Activated naive CD8-positive, alpha-beta T cell treated with anti-CD3 and anti-CD28 coated beads, Interleukin-2, amount 50 U/mL, for 16 hours (primary cell): ENCODE results near the gene EIF2B5.
"Not testable (repeated sequence)": the region's sequence is repeated elsewhere in the genome, so short reads cannot be mapped to it uniquely, and the experiment has no call there.

Experiments
- DNase-seq: peaks from one replicate; pipeline ENCODE4 v3.0.0-alpha.2; 2020; ENCODE audit warnings: low read depth, low spot score

EIF2B5 gene

DNA sequence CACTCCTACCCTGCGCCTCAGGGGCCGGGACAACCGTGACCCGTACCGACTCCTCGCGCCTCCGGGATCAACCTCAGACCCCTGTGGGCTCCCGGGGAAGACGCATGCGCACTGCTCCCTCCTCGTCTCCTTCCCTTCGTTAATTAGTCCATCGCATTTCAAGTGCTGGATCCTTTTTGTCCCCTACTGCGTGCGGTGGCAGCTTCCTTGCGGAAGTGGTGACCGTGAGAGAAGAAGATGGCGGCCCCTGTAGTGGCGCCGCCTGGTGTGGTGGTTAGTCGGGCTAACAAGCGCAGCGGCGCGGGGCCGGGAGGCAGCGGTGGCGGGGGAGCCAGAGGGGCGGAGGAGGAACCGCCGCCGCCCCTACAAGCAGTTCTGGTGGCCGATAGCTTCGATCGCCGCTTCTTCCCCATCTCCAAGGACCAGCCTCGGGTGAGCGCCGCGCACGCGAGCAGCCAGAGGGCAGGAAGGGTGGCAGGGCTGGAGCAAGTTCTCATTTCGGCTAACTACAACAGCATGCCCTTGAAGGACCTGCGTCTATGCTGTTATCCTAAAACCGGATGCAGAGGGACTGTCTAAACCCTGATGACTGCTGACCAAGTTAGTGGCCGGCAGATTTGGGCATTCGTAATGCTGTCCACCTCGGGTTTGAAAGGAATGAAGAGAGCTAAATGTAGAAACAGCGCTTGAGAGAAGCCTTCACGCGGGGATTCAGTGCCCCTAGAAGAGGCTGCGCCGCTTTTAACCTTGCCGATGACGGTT is at the start of gene EIF2B5:
Gene EIF2B5 (plus strand): TSS at position 210 of the 762 bp plus-strand sequence. CDS start 28 bp downstream, at position 238.
- peak; percentile 66 for DNase-seq

DNA sequence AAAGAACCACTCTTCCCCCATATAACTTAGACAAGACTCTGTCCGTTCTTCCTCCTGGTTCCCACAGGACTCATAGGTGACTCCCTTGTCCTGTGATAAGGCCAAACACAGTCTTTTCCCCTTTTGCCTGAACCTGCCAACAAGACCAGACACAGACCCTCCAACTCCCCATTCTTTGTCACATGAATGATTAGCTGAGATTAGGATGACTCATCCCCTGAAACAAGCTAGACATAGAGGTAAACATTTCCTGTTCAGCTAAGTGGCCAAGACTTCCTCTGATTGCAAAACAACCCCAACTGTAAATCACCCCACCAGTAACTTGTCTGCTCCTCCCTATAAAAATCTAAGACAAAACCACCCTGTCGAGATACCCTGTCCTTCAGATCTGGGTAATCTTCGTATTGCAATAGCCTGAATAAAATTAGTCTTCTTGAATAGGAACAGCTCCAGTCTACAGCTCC is 49.7 kb upstream of the EIF2B5 start:
- DNase-seq, result no peak

DNA sequence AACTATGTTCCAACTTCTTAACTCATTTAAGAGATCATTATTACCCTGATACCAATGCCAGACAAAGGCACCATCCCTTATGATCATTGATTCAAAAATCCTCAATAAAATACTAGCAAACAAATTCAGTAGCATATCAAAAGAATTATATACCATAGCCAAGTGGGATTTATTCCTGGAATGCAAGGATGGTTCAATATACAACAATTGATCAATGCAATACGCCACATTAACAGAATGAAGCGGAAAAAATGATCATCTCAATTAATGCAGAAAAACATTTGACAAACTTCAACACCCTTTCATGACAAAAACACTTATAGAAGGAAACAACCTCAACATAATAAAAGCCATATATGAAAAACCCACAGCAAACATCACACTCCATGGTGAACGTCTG is 43.0 kb upstream of the EIF2B5 start:
- no peak for DNase-seq

DNA sequence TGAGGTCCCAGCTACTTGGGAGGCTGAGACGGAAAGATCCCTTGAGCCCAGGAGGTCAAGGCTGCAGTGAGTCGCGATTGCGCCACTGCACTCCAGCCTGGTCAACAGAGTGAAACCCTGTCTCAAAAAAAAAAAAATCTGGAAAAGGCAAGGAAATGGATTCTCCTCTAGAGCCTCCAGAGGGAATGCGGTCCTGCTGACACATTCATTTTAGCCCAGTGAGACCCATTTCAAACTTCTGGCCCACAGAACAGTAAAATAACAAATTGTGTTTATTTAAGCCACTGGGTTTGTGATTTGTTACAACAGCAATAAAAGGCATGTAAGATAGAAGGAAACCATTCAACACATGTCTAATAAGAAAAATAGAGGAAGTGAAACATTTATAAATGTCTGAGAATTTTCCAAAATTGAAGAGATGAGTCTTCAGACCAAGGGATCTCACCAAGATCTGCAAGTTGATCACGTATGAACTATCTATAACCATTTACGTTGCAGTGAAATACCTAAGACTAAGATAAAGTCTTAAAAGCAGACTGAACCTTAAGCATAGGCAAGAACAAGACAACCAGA is 38.3 kb upstream of the EIF2B5 start, which contains the start of gene HTR3E:
Gene HTR3E (plus strand): TSS at position 254 of the 573 bp plus-strand sequence. CDS start 466 bp downstream, outside the sequence.
- no peak for DNase-seq

DNA sequence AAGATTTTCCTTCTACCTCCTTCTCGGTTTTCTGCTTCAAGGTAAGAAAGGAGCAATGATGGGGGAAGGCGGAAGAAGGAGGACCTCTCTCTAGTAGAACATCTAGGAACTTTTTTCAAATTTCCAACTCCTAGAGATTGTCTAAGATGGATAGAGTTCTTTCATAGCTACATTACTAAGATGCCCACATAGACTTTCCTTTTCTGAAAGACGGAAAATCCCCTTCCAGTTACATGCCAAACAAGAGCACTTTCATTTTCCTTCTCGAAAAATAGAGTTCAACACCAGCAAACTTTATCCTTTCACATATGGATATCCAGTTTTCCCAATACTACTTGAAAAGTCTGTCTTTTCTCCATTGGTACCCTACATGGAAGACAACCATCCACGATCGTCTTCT is 37.6 kb upstream of the EIF2B5 start:
- DNase-seq, result no peak

DNA sequence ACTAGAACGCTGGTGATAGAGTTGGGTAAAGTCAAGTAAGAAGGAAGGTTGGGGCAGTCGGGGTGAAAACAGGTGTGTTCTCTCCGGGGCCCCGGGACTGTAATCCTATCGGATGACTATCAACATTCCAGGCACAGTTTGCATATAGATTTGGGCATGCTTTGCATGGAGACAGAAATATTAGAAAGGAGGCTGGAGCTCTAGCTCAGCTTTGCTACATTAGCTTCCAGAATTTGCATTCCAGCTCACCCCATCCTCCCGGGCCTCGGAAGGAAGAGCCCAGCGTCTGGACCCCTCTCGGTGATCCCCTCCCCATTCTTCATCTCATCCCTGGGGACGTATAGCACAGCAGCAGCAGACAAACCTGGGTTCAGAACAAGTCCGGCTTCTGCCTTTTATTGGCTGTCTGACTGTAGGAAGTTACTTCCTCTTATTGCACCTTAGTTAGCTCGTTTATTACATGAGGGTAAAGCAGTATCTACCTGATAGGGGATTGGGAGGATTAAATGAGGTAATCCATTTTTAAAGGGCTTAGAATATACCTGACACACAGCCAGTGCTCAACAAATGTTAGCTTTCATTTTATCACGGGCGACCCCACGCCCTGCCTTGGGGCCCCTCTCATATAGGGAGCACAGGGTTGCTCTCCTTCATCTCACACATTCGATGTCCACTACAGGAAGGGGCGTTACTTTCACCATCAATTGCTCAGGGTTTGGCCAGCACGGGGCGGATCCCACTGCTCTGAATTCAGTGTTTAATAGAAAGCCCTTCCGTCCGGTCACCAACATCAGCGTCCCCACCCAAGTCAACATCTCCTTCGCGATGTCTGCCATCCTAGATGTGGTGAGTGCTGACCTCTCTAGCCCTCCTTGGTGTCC is 35.1 kb upstream of the EIF2B5 start:
- no peak for DNase-seq

DNA sequence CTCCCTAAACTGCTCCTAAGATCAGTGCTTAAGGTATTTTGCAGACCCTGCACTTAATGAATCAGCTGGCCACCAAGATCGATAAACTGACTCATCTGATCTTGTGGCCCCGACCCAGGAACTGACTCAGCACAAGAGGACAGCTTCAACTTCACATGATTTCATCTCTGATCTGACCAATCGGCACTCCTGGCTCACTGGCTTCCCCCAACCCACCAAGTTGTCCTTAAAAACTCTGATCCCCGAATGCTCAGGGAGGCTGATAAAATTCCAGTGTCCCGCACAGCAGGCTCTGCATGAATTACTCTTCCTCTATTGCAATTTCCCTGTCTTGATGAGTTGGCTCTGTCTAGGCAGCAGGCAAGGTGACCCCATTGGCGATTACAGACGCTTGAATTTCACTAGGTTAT is 24.8 kb upstream of the EIF2B5 start:
- no peak for DNase-seq

DNA sequence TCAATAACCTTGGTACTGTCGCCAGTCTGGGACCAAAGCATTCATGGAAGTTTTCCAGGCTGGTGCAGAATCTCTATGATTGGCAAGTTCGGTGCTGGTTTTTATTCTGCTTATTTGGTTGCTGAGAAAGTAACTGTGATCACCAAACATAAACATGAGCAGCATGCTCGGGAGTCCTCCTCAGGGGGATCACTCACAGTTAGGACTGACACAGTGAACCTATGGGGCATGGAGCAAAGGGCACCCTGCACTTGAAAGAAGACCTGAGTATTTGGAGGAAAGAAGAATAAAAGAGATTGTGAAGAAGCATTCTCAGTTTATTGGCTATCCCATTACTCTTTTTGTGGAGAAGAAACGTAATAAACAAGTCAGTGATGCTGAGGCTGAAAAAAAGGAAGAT is 19.1 kb upstream of the EIF2B5 start:
- DNase-seq, result no peak

DNA sequence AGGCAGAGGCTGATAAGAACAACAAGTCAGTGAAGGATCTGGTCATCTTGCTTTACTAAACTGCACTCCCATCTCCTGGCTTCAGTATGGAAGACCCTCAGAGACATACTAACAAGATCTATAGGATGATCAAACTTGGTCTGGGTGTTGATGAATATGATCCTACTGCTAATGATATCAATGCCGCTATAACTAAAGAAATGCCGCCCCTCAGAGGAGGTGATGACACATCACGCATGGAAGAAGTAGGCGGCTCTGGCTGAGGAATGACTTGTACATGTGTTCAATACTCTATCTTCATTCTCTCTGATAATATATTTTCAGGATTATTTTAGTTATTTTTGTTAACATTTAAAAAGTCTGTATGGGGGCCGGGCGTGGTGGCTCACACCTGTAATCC is 17.5 kb upstream of the EIF2B5 start:
- no peak for DNase-seq

DNA sequence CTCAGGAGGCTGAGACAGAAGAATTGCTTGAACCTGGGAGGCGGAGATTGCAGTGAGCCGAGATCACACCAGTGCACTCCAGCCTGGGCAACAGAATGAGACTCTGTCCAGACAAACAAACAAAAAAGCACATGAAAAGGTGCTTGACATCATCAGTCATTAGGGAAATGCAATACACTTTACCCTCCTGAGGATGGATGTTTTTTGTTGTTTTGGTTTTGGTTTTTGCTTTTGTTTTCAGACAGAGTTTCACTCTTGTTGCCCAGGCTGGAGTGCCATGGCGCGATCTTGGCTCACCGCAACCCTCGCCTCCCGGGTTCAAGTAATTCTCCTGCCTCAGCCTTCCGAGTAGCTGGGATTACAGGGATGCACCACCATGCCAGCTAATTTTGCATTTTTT is 14.1 kb upstream of the EIF2B5 start:
- not testable (repeated sequence) for DNase-seq

DNA sequence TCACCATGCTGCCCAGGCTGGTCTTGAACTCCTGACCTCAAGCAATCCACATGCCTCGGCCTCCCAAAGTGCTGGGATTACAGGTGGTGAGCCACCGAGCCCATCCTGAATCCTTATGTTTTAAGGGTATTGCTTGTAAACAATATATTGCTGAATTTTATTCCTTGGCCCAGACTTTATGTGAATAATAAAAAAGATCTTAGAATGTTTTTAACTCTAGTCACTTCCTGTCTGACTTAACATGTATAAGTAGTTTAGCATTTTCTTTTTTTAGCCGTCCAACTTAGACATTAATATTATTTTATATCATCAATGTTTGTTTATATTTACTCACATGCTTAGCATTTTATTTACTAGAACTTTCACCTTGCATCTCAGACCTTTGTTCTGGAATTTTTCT is 9.2 kb upstream of the EIF2B5 start:
- no peak for DNase-seq

DNA sequence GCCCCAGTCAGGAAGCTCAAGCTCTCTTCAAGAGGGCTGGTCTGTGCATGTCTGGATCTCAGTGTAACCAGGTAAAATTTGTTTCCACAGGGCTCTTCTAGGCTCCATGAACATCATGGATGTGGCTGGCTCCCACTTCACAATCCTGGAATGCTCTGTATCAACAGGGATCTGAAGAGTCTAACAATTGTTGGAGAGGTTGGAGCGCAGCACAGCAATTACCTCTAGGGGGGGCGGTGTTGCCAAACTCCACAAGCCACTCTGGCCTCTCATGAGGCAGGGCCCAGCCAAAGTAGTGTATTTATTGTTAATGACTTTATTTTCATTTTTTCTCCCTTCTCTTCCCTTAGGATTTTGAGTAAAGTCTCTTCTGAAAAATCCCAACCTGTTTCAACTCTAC is 6.1 kb upstream of the EIF2B5 start:
- DNase-seq, result no peak

DNA sequence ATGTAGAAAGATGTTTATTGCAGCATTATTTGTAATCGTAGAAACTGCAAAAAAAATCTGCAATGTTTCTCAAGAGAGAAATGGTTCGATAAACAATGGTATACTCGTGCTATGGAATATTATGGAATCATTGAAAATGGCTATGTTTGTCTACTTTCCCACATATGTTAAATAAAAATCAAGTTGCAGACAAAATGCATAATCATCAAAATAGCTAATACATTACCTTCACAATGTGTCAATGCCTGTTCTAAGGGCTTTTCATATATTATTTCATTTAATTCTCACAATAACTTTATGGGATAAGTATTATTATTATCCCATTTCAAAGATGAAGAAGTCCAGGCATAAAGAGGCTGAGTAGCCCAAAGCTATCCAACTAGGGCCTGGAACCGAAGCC is 2.2 kb upstream of the EIF2B5 start:
- no peak for DNase-seq

DNA sequence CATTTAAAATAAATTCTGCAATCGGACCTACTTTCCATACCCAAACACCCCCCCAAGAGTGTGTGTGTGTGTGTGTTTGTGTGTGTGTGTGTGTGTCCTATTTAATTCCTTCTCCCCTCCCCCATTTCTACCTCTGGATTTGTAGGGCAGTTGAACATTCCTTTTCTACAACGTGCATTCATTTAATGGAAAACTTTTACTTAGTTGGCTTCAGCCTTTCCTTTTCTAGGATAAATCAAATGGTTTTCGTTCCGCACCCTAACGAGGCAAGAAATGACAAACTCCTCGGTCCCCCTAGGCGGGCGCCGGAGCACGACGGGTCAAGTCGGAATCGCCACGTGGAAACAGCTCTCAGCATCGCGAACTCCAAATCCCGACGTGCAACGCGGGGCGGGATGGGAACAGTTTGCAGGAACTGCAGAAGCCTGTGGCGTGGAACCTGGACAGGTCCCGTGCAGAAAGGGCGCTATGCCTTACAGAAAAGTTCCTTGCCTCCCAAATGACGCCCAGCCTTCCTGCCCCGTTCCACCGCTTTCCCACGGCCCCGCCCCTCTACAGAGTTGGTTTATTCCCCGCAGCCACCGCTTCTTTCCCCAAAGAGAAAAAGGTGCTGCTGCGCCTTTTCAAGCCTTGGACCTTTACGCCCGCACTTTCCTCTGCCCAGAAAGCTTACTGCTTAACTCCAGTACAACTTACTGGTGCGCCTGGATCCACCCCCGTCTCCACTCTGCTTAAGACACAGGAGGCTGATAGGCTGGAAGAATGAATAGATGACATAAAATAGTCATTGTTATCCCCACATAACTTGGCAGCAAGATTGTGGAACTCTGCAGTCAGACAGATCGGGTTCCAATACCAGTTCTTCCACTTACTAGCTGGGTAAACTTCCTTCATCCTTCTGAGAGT is 1.1 kb upstream of the EIF2B5 start:
- DNase-seq, result no peak

DNA sequence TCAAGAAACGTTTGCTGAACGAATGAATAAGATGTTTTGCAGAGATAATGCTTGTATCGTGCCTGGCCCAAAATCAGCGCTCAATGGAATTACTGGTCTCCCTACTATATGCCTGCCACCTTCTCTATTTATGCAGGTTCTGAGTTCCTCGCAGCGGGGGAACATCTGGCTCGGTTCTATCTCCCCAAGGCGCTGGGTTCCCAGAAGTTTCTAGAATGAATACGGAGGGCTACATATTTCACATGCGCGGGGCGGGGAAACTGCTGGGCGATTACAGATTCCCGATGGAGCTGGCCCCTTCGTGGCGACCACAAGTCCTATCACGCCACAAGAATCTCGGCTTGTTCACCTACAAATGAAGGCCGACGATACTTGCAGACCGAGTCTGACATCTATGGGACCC is 411 bp upstream of the EIF2B5 start:
- DNase-seq, result no peak

DNA sequence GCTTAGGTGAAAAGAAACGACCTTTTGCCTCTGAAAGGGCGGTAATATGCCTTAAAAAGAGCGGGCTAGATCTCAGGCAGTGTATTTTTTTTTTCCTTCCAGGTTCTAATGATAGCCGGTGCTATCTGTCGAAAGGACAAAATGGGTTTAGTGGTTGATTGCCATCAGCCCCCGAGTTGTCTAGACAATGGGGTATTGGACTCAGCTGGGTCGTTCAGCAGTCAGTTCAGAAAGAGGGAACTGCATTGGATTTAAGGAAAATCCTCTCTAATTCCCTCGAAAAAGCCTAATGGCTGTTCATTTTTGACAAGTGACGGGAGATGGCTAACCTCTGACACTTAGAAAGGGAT is 728 bp downstream of the EIF2B5 start:
- no peak for DNase-seq

DNA sequence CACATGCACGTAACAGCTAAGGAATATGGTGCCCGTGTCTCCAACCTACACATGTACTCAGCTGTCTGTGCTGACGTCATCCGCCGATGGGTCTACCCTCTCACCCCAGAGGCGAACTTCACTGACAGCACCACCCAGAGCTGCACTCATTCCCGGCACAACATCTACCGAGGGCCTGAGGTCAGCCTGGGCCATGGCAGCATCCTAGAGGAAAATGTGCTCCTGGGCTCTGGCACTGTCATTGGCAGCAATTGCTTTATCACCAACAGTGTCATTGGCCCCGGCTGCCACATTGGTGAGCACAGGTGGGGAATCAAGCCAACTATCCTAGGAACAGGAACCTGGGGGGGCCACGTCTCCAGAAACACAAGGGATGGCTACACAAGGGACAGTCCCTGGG is 5.3 kb downstream of the EIF2B5 start:
- no peak for DNase-seq

DNA sequence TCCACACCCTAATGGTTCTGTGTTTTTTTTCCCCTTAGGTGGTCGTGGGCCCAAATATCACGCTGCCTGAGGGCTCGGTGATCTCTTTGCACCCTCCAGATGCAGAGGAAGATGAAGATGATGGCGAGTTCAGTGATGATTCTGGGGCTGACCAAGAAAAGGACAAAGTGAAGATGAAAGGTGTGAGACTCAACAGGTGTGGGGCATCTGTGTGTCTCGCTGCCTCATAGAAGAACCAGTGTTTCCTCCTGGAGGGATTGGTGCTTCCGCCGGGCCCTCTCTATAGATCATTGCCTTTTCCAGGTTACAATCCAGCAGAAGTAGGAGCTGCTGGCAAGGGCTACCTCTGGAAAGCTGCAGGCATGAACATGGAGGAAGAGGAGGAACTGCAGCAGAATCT is 7.0 kb downstream of the EIF2B5 start:
- no peak for DNase-seq

DNA sequence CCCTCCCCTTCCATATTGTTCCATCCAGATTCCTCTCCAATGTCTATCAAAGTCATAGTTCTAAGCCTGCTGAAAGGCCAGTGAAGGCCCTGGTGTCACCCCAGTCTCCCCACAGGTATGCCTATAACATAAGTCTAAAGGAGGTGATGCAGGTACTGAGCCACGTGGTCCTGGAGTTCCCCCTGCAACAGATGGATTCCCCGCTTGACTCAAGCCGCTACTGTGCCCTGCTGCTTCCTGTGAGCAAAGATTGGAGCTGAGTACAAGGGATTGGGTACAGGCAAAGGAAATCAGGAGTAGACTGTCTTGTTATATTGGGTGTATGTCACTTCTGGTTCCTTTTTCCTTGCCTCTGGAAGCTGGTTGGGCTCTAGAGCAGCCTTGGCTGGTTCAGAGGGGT is 8.2 kb downstream of the EIF2B5 start:
- DNase-seq, result no peak

DNA sequence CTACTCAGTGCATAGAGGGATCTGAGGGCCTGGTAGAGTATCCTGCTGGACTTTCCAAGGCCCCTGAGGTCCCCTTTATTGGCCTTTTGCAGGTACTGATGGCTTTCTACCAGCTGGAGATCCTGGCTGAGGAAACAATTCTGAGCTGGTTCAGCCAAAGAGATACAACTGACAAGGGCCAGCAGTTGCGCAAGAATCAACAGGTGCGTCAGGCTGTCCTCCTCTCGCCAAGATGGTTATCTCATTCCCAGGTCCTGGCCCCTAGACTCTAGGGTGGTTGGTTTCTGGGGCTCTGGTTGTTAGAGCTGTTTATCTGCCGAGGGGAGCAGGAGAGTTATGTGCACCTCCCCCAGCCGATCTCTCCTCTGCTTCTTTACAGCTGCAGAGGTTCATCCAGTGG is 9.3 kb downstream of the EIF2B5 start:
- DNase-seq, result no peak

DNA sequence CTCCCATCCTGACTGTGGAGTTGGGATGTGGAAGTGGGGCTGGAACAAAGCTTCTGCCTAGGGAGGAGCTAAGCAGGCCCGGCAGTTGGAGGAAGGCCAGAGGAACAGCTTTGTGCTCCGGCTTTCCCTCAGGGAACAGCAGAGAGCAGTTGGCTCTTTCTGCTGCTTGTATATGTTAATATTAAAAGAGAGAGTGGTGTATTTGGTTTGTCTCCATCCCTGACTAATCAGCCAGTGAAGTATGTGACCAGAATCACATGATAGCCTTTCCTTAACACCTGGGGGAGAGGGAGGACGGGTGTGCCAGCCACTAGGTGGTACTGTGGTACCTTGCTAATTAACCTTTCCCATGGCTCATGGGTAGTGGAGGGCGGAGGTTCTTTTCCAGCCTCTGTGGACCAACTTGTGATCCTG is 10.0 kb downstream of the EIF2B5 start:
- no peak for DNase-seq
